ENCODE results near the gene PTP4A2.

PTP4A2 gene

DNA sequence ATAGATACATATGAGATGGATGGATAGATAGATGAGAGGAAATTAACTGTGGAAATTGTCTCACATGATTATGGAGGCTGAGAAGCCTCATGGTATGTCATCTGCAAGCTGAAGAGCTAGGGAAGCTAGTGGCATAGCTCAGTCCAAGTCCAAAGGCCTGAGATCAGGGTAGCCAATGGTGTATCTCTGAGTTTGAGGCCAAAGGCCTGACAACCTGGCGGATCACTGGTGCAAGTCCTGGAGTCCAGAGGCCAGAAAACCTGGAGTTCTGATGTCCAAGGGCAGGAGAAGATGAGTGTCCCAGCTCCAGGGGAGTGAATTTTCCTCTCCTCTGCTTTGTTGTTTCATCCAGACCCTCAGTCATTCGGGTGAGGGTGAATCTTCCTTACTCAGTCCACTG, 78.4 kb downstream of the PTP4A2 start:
- no peak for DNase-seq (ENCODE audit: low read depth)

DNA sequence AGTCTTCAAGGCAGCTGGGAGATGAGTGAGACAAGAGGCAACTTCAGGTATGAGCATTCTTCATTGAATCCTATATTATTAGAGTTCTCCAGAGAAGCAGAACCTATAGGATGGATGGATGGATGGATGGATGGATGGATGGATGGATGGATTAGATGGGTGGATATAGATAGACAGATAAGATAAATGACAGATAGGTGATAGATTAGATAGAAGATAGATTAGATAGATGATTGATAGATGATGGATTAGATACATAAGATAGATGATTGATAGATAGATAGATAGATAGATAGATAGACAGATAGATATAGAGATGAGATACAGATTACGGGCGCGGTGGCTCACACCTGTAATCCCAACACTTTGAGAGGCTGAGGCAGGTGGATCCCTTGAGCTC, 79.1 kb downstream of the PTP4A2 start:
- no peak for DNase-seq (ENCODE audit: low read depth)

DNA sequence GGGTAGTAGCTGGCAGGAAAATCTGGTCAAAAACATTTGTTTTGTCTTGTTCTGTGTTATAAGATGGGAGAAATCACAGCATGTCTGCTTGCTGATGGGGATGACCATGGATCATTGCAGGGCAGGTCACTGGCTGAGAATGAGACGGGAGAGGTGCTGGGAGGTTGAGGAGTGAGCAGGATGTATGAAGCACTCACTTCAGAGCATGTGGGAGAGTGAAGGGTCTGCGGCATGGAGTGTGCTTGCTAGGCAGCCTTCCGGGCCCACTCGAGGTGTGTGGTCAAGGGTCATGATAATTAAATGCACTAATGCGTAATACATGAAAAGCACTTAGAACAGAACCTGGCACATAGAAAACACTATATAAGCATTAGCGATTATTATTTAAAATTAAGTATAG, 80.3 kb downstream of the PTP4A2 start:
- no peak for DNase-seq (ENCODE audit: low read depth)
